GM21360 (cell line): Measurements from ENCODE around the gene GRID1.

Source experiments
- ATAC-seq: cut with Tn5 transposase; IDR thresholded peaks from one replicate; pipeline ENCODE4 v1.9.1; 2021; ENCODE audit warnings: mild to moderate bottlenecking, moderate library complexity; ENCODE audit not compliant: unreplicated experiment

The GRID1 gene

GRCh38 chr10:85791818-85792532 lies 574.6 kb downstream of the GRID1 start:
- no peak for ATAC-seq

- no peak for ATAC-seq
Observed at GRCh38 chr10:85789982-85790789, 576.4 kb downstream of the GRID1 start.

- ATAC-seq = no peak
Observed at GRCh38 chr10:85789125-85789524, 577.5 kb downstream of the GRID1 start.

- ATAC-seq = no peak
Observed at GRCh38 chr10:85788570-85788969, 578.0 kb downstream of the GRID1 start.

- ATAC-seq = no peak
Observed at GRCh38 chr10:85787881-85788280, 578.7 kb downstream of the GRID1 start.

- no peak for ATAC-seq
Observed at GRCh38 chr10:85787393-85787792, 579.2 kb downstream of the GRID1 start.

GRCh38 chr10:85786401-85786899 lies 580.1 kb downstream of the GRID1 start:
- ATAC-seq = no peak

GRCh38 chr10:85784792-85785191 lies 581.8 kb downstream of the GRID1 start:
- ATAC-seq = peak; percentile 52

- ATAC-seq = no peak
Observed at GRCh38 chr10:85781404-85781803, 585.2 kb downstream of the GRID1 start.

- no peak for ATAC-seq
Observed at GRCh38 chr10:85778074-85778473, 588.5 kb downstream of the GRID1 start.

GRCh38 chr10:85767891-85768290 lies 598.7 kb downstream of the GRID1 start:
- ATAC-seq = no peak

GRCh38 chr10:85764108-85764507 lies 602.5 kb downstream of the GRID1 start:
- ATAC-seq = no peak

- ATAC-seq = no peak
Observed at GRCh38 chr10:85761906-85762445, 604.6 kb downstream of the GRID1 start.

- ATAC-seq = no peak
Observed at GRCh38 chr10:85741626-85742300, 624.8 kb downstream of the GRID1 start.

- no peak for ATAC-seq
Observed at GRCh38 chr10:85735997-85736396, 630.6 kb downstream of the GRID1 start.

- no peak for ATAC-seq
Observed at GRCh38 chr10:85734791-85735190, 631.8 kb downstream of the GRID1 start.

GRCh38 chr10:85724215-85724614 lies 642.4 kb downstream of the GRID1 start:
- ATAC-seq = no peak

- ATAC-seq = no peak
Observed at GRCh38 chr10:85720931-85721590, 645.5 kb downstream of the GRID1 start.

GRCh38 chr10:85719408-85719807 lies 647.2 kb downstream of the GRID1 start:
- ATAC-seq = no peak

GRCh38 chr10:85713885-85714284 lies 652.7 kb downstream of the GRID1 start:
- no peak for ATAC-seq

GRCh38 chr10:85702768-85703167 lies 663.8 kb downstream of the GRID1 start:
- ATAC-seq = no peak
